Hepatocyte (in vitro differentiated cells): ENCODE results near the gene EDDM13.

Experiments
- EZH2 ChIP-seq: fragments of 200-600 bp; sonication (generic); IDR thresholded peaks from 2 replicates; pipeline ENCODE4 v1.6.1; 2016; ENCODE audit warnings: antibody characterized with exemption, mild to moderate bottlenecking, borderline replicate concordance
- TF ChIP-seq, protein P1 (sequence below): fragments of 200-600 bp; sonication (generic); IDR thresholded peaks from 2 replicates; pipeline ENCODE4 v1.5.1; 2016; ENCODE audit warnings: antibody characterized with exemption, mild to moderate bottlenecking; ENCODE audit not compliant: poor library complexity

DNA sequence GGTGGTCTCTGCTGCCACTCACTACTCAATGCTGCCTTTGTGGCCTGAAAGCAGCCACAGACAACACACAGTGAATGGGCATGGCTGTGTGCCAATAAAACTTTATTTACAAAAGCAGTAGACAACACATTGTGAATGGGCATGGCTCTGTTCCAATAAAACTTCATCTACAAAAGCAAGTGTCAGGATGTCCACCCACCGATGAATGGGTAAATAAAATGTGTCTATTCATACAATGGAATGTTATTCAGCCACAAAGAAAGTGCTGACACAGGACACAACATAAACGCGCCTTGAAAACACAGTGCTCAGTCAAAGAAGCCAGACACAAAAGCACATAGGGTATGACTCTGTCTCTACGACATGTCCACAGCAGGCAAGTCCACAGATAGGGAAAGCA lies 22.0 kb downstream of the EDDM13 start:
- TF ChIP-seq, protein P1, sequence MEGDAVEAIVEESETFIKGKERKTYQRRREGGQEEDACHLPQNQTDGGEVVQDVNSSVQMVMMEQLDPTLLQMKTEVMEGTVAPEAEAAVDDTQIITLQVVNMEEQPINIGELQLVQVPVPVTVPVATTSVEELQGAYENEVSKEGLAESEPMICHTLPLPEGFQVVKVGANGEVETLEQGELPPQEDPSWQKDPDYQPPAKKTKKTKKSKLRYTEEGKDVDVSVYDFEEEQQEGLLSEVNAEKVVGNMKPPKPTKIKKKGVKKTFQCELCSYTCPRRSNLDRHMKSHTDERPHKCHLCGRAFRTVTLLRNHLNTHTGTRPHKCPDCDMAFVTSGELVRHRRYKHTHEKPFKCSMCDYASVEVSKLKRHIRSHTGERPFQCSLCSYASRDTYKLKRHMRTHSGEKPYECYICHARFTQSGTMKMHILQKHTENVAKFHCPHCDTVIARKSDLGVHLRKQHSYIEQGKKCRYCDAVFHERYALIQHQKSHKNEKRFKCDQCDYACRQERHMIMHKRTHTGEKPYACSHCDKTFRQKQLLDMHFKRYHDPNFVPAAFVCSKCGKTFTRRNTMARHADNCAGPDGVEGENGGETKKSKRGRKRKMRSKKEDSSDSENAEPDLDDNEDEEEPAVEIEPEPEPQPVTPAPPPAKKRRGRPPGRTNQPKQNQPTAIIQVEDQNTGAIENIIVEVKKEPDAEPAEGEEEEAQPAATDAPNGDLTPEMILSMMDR, result no peak
- no peak for TF ChIP-seq EZH2
